ENCODE data around the gene PBX2. TPM values are rescaled to one million over a fixed set of nuclear protein-coding genes. Genes with fewer than 3 reads are reported as not detected.

Gene PBX2
- total and polyA plus RNA-seq, 10 of the 15 experiments (the other 5 are each of a cell fraction or from before 2014, with no cell fraction given), result 0.84 to 66.5 (median 20.6) TPM

DNA sequence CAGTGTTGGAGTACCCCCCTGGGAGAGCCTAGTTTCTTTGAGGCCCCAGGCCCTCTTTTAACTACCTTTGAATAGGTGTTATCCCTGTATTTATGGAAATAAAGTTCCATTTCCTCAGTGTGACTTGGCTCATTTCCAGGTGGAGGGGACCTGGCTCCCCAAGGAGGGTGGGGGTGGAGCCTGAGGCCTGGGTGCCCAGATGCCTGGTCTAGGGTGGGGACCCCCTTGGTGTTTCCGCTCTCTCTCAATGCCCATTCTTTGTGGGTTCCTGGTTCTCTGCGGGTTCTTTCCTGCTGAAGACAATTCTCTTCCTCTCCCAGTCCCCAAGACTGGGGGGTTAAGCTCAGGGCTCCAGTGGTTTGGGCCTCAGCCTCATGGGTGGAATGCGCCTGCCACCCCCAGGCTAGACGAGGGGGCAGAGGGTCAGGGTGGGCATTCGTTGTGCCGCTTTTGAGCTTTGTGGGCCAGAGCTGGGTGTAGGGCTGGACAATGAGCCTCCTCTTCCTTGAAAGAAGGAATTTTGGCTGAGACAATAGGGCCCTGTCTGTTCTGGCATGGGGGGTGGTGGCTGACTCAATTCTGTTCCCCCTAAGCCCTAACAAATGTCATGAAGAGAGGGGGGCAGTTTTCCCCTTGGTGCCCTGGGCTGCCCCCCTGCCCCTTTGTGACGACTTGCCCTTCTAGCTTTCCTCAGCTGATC, 26.3 kb downstream of the PBX2 start:
- Histone ChIP-seq H3K27ac (ENCODE audit: control insufficient read depth, insufficient read depth) (no peak overlapping the region), H3K9me3 (replicated peaks; ENCODE audit: control insufficient read depth, insufficient read depth, low read length) (no peaks in the 10 kb centered on the region), H3K9ac (ENCODE audit: control insufficient read depth, insufficient read depth, low read length) (no peak overlapping the region), H3K4me2 (ENCODE audit: control insufficient read depth, insufficient read depth) (no peak overlapping the region), H3K36me3 (ENCODE audit: control insufficient read depth in 2 of 2, insufficient read depth in 2 of 2, low read length in 1 of 2) (peaks cover 0 to 3% of the 10 kb centered on the region in 2 experiments; a peak in 1 of 4 replicates), H2AFZ (ENCODE audit: control insufficient read depth, low read depth, low read length) (no peak overlapping the region), H3K79me2 (ENCODE audit: control insufficient read depth, insufficient read depth, low read length) (no peaks in the 10 kb centered on the region), H4K20me1 (ENCODE audit: control insufficient read depth, insufficient read depth) (no peaks in the 10 kb centered on the region; the same call in 1 of the 2 replicates), H3K4me1 (ENCODE audit: control insufficient read depth, insufficient read depth, low read length) (no peaks in the 10 kb centered on the region), H3K4me3 (no peak overlapping the region), H3K27me3 (replicated peaks in 1 of 2; ENCODE audit: control insufficient read depth in 2 of 2, insufficient read depth in 2 of 2, low read length in 1 of 2) (no peaks in the 10 kb centered on the region)
- POLR2A ChIA-PET, result interaction anchor here (0.9 kb wide), 1 partner anchor 32 kb away, joined by 3 read pairs; no protein-coding TSS in a partner anchor
- WGBS (ENCODE audit: insufficient coverage, insufficient replicate concordance, low lambda C conversion rate, missing lambda C conversion rate), result 45% methylated on average over 7 of the region's 7 CpGs
- RAD21 ChIA-PET (ENCODE audit: unreplicated experiment), result interaction anchor here (1.1 kb wide), 1 partner anchor 32 kb away, joined by 5 read pairs; no protein-coding TSS in a partner anchor
- SMC1A ChIA-PET (ENCODE audit: uncharacterized antibody, unreplicated experiment), result interaction anchor here (0.8 to 0.9 kb wide), 2 partner anchors 45 to 92 kb away, joined by 3 read pairs; no protein-coding TSS in a partner anchor
- CTCF ChIA-PET, result interaction anchor here (1.2 kb wide), 1 partner anchor 32 kb away, joined by 4 read pairs; no protein-coding TSS in a partner anchor
- no TSS peak for BruUV-seq (replicated peaks)
- in situ Hi-C loops (cut with MboI) (no loop called here), intact Hi-C loops (cut with micrococcal nuclease; ENCODE audit: unreplicated experiment) (no loop called here)
- ATAC-seq (no peak), FAIRE-seq (no peak), DNase-seq (ENCODE audit: low read depth, low spot score) (no peak)
- TF ChIP-seq ASH2L (IDR thresholded peaks at IDR 0.05; ENCODE audit: borderline replicate concordance, low read depth) (no peak), IRF3 (IDR thresholded peaks at IDR 0.05) (no peak), ZNF217 (IDR thresholded peaks at IDR 0.05) (no peak), CEBPZ (IDR thresholded peaks at IDR 0.05; ENCODE audit: low read depth, low read length) (no peak), MYB (IDR thresholded peaks at IDR 0.05; ENCODE audit: borderline replicate concordance, low read depth, low read length) (no peak), CBFB (IDR thresholded peaks at IDR 0.05; ENCODE audit: low read depth) (no peak), MAX (IDR thresholded peaks at IDR 0.05; ENCODE audit: low read depth, low read length) (no peak), SMARCA5 (IDR thresholded peaks at IDR 0.05) (no peak), SMC3 (IDR thresholded peaks at IDR 0.05; ENCODE audit: borderline replicate concordance, low read length) (no peak), IKZF2 (IDR thresholded peaks at IDR 0.05) (no peak), TCF12 (IDR thresholded peaks at IDR 0.05; ENCODE audit: low read depth, low read length) (no peak), ZNF622 (IDR thresholded peaks at IDR 0.05) (no peak), MEF2A (IDR thresholded peaks at IDR 0.05; ENCODE audit: insufficient read depth, low read depth, low read length) (no peak)
